HepG2 (cell line): ENCODE measurements around the gene OR6S1. TPM values are rescaled to one million over a fixed set of nuclear protein-coding genes. Genes with fewer than 3 reads are reported as not detected.

ENCODE experiments used
- GABPB1 ChIP-seq: IDR thresholded peaks from 2 replicates; pipeline ENCODE4 v1.6.1; 2016; ENCODE audit warnings: mild to moderate bottlenecking, missing genetic modification reagents, moderate library complexity, missing compliant biosample characterization
- HOXA5 ChIP-seq: sonication (generic); formaldehyde crosslinking; IDR thresholded peaks from 2 replicates; pipeline ENCODE4 v1.4.0; 2020; ENCODE audit warnings: missing genetic modification reagents
- IKZF5 ChIP-seq: IDR thresholded peaks from 2 replicates; pipeline ENCODE4 v1.6.1; 2018; ENCODE audit warnings: missing genetic modification reagents, mild to moderate bottlenecking, missing compliant biosample characterization
- ISL2 ChIP-seq: sonication (generic); formaldehyde crosslinking; IDR thresholded peaks from 2 replicates; pipeline ENCODE4 v1.5.0; 2020; ENCODE audit warnings: missing genetic modification reagents
- KDM5B ChIP-seq: sonication (generic); formaldehyde crosslinking; IDR thresholded peaks from 2 replicates; pipeline ENCODE4 v1.4.0; 2020; ENCODE audit warnings: missing genetic modification reagents, mild to moderate bottlenecking, borderline replicate concordance
- MXI1 ChIP-seq: IDR thresholded peaks from 3 replicates; pipeline ENCODE4 v1.6.1; 2012; ENCODE audit warnings: low read depth, low read length, inconsistent platforms, borderline replicate concordance
- NCOR1 ChIP-seq: fragments of 200-600 bp; sonication (generic); IDR thresholded peaks from 2 replicates; pipeline ENCODE4 v1.7.0; 2017; ENCODE audit warnings: antibody characterized with exemption, low read length, borderline replicate concordance
- PHF21A ChIP-seq: sonication (generic); formaldehyde crosslinking; IDR thresholded peaks from 2 replicates; pipeline ENCODE4 v1.5.0; 2020; ENCODE audit warnings: mild to moderate bottlenecking, missing genetic modification reagents
- RBM39 ChIP-seq: fragments of 200-400 bp; formaldehyde crosslinking; IDR thresholded peaks from one replicate; pipeline ENCODE4 v1.6.1; 2018; ENCODE audit warnings: antibody characterized with exemption, mild to moderate bottlenecking, low read depth, low read length; ENCODE audit not compliant: poor library complexity, severe bottlenecking
- SOX13 ChIP-seq, 3 experiments: fragments of 450-650 bp in 1 of 3; sonication (generic) in 1 of 3; formaldehyde crosslinking in 1 of 3; IDR thresholded peaks in 2 of 3; conservative IDR thresholded peaks in 1 of 3; 2 replicates each; pipeline versions ENCODE4 v1.5.0 to v1.6.1; 2016 to 2020; ENCODE audit warnings: antibody characterized with exemption in 1 of 3, mild to moderate bottlenecking in 1 of 3, missing compliant biosample characterization in 1 of 3, missing genetic modification reagents in 1 of 3, moderate library complexity in 1 of 3
- SRY ChIP-seq: sonication (generic); formaldehyde crosslinking; IDR thresholded peaks from 2 replicates; pipeline ENCODE4 v1.8.0; 2022; ENCODE audit warnings: mild to moderate bottlenecking, missing genetic modification reagents
- TCF7 ChIP-seq: sonication (generic); IDR thresholded peaks from 2 replicates; pipeline ENCODE4 v1.6.1; 2016; ENCODE audit warnings: antibody characterized with exemption, low read depth
- U2AF1 ChIP-seq: fragments of 200-400 bp; formaldehyde crosslinking; optimal IDR thresholded peaks from 2 replicates; pipeline ENCODE3; 2017; ENCODE audit warnings: mild to moderate bottlenecking, low read depth, low read length
- ZEB1 ChIP-seq: IDR thresholded peaks from 2 replicates; pipeline ENCODE4 v1.6.1; 2012; ENCODE audit warnings: mild to moderate bottlenecking, low read depth, inconsistent platforms; ENCODE audit not compliant: insufficient replicate concordance
- ZFP36 ChIP-seq: fragments of 150-350 bp; IDR thresholded peaks from 2 replicates; pipeline ENCODE4 v1.6.1; 2018; ENCODE audit warnings: borderline replicate concordance, low read length, low read depth; ENCODE audit not compliant: partially characterized antibody
- ZNF3 ChIP-seq: IDR thresholded peaks from 2 replicates; pipeline ENCODE4 v1.7.0; 2017; ENCODE audit warnings: inconsistent platforms
- ZNF766 ChIP-seq: sonication (generic); formaldehyde crosslinking; IDR thresholded peaks from 2 replicates; pipeline ENCODE4 v1.5.0; 2020; ENCODE audit warnings: missing genetic modification reagents, borderline replicate concordance
- ZNF839 ChIP-seq: sonication (generic); formaldehyde crosslinking; IDR thresholded peaks from 2 replicates; pipeline ENCODE4 v1.4.0; 2020; ENCODE audit warnings: missing genetic modification reagents, mild to moderate bottlenecking, borderline replicate concordance
- polyA plus RNA-seq, 8 experiments: library from polyadenylated mRNA; depleted of rRNA in 3 of 8; stranded (reverse) in 7 of 8; unstranded in 1 of 8; fragments of >200 nt; fragmentation: Illumina TruSeq in 4 of 8; extraction: Trizol in 4 of 8; gene quantifications; 2 replicates each; pipeline versions ENCODE4 v1.2.1 to v1.2.3, GENCODE V29; 2011 to 2016; ENCODE audit warnings: low read depth in 4 of 8, missing spikeins in 1 of 8, mixed read lengths in 1 of 8; ENCODE audit not compliant: insufficient read depth in 1 of 8
- total RNA-seq, 5 experiments: library from RNA; depleted of rRNA; stranded (reverse); fragments of >200 nt; fragmentation: Illumina TruSeq; extraction: Trizol; gene quantifications; 2 replicates each; pipeline ENCODE4 v1.2.3, GENCODE V29; 2016; ENCODE audit warnings: low read depth in 1 of 5
- TF ChIP-seq, protein P1 (sequence below): sonication (generic); formaldehyde crosslinking; IDR thresholded peaks from 2 replicates; pipeline ENCODE4 v1.4.0; 2020; ENCODE audit warnings: missing genetic modification reagents, mild to moderate bottlenecking, borderline replicate concordance
- TF ChIP-seq, protein P2 (sequence below): sonication (generic); formaldehyde crosslinking; IDR thresholded peaks from 2 replicates; pipeline ENCODE4 v1.5.1; 2020; ENCODE audit warnings: missing genetic modification reagents, mild to moderate bottlenecking, borderline replicate concordance

OR6S1 gene
- total and polyA plus RNA-seq, 2 of the 13 experiments (the other 11 are each of a cell fraction or from before 2014, with no cell fraction given) = 0.09 TPM; not detected in 1

DNA sequence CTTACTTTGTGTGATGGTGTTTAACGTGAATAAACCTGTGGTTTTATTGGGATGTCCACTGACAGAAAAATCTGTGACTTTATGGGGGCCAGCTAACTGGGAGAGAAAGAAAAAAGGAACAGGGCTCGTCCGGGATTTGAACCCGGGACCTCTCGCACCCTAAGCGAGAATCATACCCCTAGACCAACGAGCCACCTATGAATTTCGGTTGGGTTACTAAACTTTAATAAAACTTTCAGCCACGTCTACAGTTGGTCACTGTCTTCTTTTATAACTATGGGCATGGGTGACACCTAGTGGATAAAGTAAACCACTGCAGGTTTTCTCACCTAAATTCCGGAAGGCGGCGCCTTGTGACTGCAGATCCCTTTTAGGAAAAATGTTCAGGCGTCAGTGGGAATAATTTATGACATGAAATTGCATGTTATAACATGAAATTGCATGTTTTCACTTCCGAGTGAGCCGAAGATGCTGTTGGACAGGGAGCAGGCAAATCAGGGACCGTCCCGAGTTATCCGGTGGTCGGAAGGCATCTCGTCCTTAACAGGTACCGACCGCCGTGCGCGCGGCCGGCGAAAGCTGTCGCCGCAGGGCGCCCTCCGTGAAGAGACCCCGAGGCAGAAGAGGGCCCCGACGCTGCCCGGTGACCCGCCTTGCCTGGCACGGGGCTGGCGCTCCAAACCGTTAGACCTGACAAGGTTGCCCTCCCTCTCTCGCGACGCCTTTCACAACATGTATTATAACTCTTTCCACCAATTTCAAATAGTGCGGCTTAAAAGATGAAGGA, 32.1 kb downstream of the OR6S1 start (continued):
- TF ChIP-seq ZFP36 (peak; percentile 38), IKZF5 (CRISPR knock-in tag) (peak; percentile 45; the same call in 1 of the 2 replicates), TCF7 (0 out of 2 replicates have a peak, but pooled peaks have one; percentile 16), U2AF1 (peak; percentile 63), GABPB1 (peak; percentile 59; the same call in 1 of the 2 replicates), ZNF766 (CRISPR knock-in tag) (no peak), ZEB1 (peak; percentile 47), KDM5B (CRISPR knock-in tag) (peak; percentile 49; the same call in 1 of the 2 replicates), RBM39 (peak; percentile 88), NCOR1 (peak; percentile 79; the same call in 1 of the 2 replicates), MXI1 (peak; percentile 51; the same call in 1 of the 3 replicates), SRY (peak; percentile 49; the same call in 1 of the 2 replicates), ZNF839 (no peak), SOX13 (IDR thresholded peaks at IDR 0.05) (no peak), SOX13 (CRISPR knock-in tag; conservative IDR thresholded peaks at IDR 0.05 in 1 of 2, IDR thresholded peaks at IDR 0.05 in 1 of 2) (0 out of 4 replicates have a peak, but pooled peaks of 1 of the 2 experiments have one; percentile 23), HOXA5 (CRISPR knock-in tag) (0 out of 2 replicates have a peak, but pooled peaks have one; percentile 7), ISL2 (peak; percentile 42; the same call in 1 of the 2 replicates), PHF21A (CRISPR knock-in tag) (peak; percentile 61), ZNF3 (no peak)
- TF ChIP-seq, protein P1, sequence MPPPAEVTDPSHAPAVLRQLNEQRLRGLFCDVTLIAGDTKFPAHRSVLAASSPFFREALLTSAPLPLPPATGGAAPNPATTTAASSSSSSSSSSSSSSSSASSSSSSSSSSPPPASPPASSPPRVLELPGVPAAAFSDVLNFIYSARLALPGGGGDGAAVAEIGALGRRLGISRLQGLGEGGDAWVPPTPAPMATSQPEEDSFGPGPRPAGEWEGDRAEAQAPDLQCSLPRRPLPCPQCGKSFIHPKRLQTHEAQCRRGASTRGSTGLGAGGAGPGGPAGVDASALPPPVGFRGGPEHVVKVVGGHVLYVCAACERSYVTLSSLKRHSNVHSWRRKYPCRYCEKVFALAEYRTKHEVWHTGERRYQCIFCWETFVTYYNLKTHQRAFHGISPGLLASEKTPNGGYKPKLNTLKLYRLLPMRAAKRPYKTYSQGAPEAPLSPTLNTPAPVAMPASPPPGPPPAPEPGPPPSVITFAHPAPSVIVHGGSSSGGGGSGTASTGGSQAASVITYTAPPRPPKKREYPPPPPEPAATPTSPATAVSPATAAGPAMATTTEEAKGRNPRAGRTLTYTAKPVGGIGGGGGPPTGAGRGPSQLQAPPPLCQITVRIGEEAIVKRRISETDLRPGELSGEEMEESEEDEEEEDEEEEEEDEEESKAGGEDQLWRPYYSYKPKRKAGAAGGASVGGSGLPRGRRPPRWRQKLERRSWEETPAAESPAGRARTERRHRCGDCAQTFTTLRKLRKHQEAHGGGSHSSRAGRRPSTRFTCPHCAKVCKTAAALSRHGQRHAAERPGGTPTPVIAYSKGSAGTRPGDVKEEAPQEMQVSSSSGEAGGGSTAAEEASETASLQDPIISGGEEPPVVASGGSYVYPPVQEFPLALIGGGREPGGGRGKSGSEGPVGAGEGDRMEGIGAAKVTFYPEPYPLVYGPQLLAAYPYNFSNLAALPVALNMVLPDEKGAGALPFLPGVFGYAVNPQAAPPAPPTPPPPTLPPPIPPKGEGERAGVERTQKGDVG (CRISPR knock-in tag) = peak; percentile 44; the same call in 1 of the 2 replicates
- TF ChIP-seq, protein P2, sequence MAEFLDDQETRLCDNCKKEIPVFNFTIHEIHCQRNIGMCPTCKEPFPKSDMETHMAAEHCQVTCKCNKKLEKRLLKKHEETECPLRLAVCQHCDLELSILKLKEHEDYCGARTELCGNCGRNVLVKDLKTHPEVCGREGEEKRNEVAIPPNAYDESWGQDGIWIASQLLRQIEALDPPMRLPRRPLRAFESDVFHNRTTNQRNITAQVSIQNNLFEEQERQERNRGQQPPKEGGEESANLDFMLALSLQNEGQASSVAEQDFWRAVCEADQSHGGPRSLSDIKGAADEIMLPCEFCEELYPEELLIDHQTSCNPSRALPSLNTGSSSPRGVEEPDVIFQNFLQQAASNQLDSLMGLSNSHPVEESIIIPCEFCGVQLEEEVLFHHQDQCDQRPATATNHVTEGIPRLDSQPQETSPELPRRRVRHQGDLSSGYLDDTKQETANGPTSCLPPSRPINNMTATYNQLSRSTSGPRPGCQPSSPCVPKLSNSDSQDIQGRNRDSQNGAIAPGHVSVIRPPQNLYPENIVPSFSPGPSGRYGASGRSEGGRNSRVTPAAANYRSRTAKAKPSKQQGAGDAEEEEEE (CRISPR knock-in tag) = peak; percentile 38; the same call in 1 of the 2 replicates
